ENCODE measurements around the gene GOLGA6L7. TPM values are rescaled to one million over a fixed set of nuclear protein-coding genes. Genes with fewer than 3 reads are reported as not detected.
"Not testable (repeated sequence)": the region's sequence is repeated elsewhere in the genome, so short reads cannot be mapped to it uniquely, and the experiment has no call there.

Gene GOLGA6L7
- total RNA-seq, 1 donor from 2014 or later = not detected

- not testable (repeated sequence) for DNase-seq (ENCODE audit: low spot score)
These were observed 4.3 kb downstream of the GOLGA6L7 start for GRCh38 chr15:28844147-28844546.

GRCh38 chr15:28843520-28843919, 4.9 kb downstream of the GOLGA6L7 start:
- not testable (repeated sequence) for DNase-seq (ENCODE audit: low spot score)

GRCh38 chr15:28842210-28842609, 6.2 kb downstream of the GOLGA6L7 start:
- not testable (repeated sequence) for DNase-seq (ENCODE audit: low spot score)

GRCh38 chr15:28840285-28840684, 8.2 kb downstream of the GOLGA6L7 start:
- DNase-seq (ENCODE audit: low spot score) = not testable (repeated sequence)

- DNase-seq (ENCODE audit: low spot score) = not testable (repeated sequence)
These were observed 13.4 kb downstream of the GOLGA6L7 start for GRCh38 chr15:28834957-28835585.

- DNase-seq (ENCODE audit: low spot score) = not testable (repeated sequence)
These were observed 16.4 kb downstream of the GOLGA6L7 start for GRCh38 chr15:28831897-28832587.

GRCh38 chr15:28821420-28821819, 27.0 kb downstream of the GOLGA6L7 start:
- not testable (repeated sequence) for DNase-seq (ENCODE audit: low spot score)

- DNase-seq (ENCODE audit: low spot score) = not testable (repeated sequence)
These were observed 28.5 kb downstream of the GOLGA6L7 start for GRCh38 chr15:28819930-28820295.

- not testable (repeated sequence) for DNase-seq (ENCODE audit: low spot score)
These were observed 29.2 kb downstream of the GOLGA6L7 start for GRCh38 chr15:28819019-28819929.

GRCh38 chr15:28818168-28818567, 30.3 kb downstream of the GOLGA6L7 start:
- not testable (repeated sequence) for DNase-seq (ENCODE audit: low spot score)

- DNase-seq (ENCODE audit: low spot score) = not testable (repeated sequence)
These were observed 34.4 kb downstream of the GOLGA6L7 start for GRCh38 chr15:28814059-28814458.

- not testable (repeated sequence) for DNase-seq (ENCODE audit: low spot score)
These were observed 35.1 kb downstream of the GOLGA6L7 start for GRCh38 chr15:28813392-28813791.

- not testable (repeated sequence) for DNase-seq (ENCODE audit: low spot score)
These were observed 36.4 kb downstream of the GOLGA6L7 start for GRCh38 chr15:28811852-28812550.

GRCh38 chr15:28810444-28810843, 38.0 kb downstream of the GOLGA6L7 start:
- not testable (repeated sequence) for DNase-seq (ENCODE audit: low spot score)

GRCh38 chr15:28808136-28808535, 40.3 kb downstream of the GOLGA6L7 start:
- not testable (repeated sequence) for DNase-seq (ENCODE audit: low spot score)

- DNase-seq (ENCODE audit: low spot score) = not testable (repeated sequence)
These were observed 48.1 kb downstream of the GOLGA6L7 start for GRCh38 chr15:28800366-28800765.

- DNase-seq (ENCODE audit: low spot score) = not testable (repeated sequence)
These were observed 50.2 kb downstream of the GOLGA6L7 start for GRCh38 chr15:28798234-28798633.

GRCh38 chr15:28794231-28794630, 54.2 kb downstream of the GOLGA6L7 start:
- DNase-seq (ENCODE audit: low spot score) = not testable (repeated sequence)
